ENCODE data around the gene ACTL8. TPM values are rescaled to one million over a fixed set of nuclear protein-coding genes. Genes with fewer than 3 reads are reported as not detected.
A peak's percentile ranks its signal among the peaks of the same experiment; 100 is the strongest.

ACTL8 gene
- total RNA-seq, 1 experiment from 2014 or later: 0.69 TPM

DNA sequence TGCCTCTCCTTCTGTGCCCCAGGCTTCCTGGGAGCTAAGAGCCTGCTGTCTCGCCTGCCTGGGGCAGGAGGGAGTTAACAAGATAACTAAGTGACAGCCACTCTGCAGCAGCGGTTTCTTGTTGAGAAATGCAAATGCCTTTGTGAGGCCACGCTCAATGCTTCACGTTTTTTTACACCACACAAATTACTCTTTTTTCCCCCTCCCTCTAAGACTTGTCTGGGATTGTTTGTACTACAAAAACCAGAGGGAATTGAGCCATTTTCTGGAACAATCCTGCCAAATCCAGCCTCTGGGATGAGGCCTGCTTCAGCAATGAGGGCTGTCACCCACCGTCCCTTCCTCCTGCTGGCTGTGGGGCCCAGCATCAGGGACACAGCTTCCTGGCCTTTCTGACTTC lies 119.6 kb downstream of the ACTL8 start:
- H3K27ac ChIP-seq (ENCODE audit: low read depth, low read length): no peak overlapping the region
- no peaks in the 10 kb centered on the region for H4K20me1 ChIP-seq (ENCODE audit: insufficient read depth)
- H3K27me3 ChIP-seq (ENCODE audit: insufficient read depth, low read length): no peaks in the 10 kb centered on the region
- no peaks in the 10 kb centered on the region for H3K79me2 ChIP-seq (ENCODE audit: insufficient read depth, low read length)
- BruUV-seq (replicated peaks): no TSS peak
- H3K4me2 ChIP-seq (ENCODE audit: low read length): peak overlapping the region; percentile 25
- DNase-seq (ENCODE audit: low read depth, low spot score) (no peak), ATAC-seq (0 out of 2 replicates have a peak, but pooled peaks have one; percentile 14)
- RAD21 ChIA-PET (ENCODE audit: low non-redundant PET in 1 of 2, low total read pairs in 2 of 2, uncharacterized antibody in 2 of 2, unreplicated experiment in 2 of 2): no interaction called here
- POLR2A ChIA-PET: no interaction called here
- no peak overlapping the region for H2AFZ ChIP-seq (ENCODE audit: low read depth, low read length, poor library complexity, severe bottlenecking)
- H3K9me2 ChIP-seq (ENCODE audit: insufficient read depth): no peaks in the 10 kb centered on the region
- H3K9me3 ChIP-seq (ENCODE audit: control insufficient read depth in 1 of 2, insufficient read depth in 1 of 2, low read depth in 1 of 2, low read length in 2 of 2): no peaks in the 10 kb centered on the region
- H3K4me3 ChIP-seq (replicated peaks in 1 of 2; ENCODE audit: low read depth in 1 of 2, low read length in 2 of 2): no peak overlapping the region
- CTCF ChIA-PET: interaction anchor here (1.0 kb wide), 1 partner anchor 701 kb away, joined by 3 read pairs; no protein-coding TSS in a partner anchor
- no peak overlapping the region for H3K9ac ChIP-seq (ENCODE audit: low read length)
- TF ChIP-seq ZNF274 (IDR thresholded peaks at IDR 0.05; ENCODE audit: low read depth, low read length): no peak
- TF ChIP-seq TCF7L2 (IDR thresholded peaks at IDR 0.05; ENCODE audit: borderline replicate concordance, extremely low read depth, insufficient read depth, insufficient read length): no peak
- no peak for TF ChIP-seq ZFX (IDR thresholded peaks at IDR 0.05)
- TF ChIP-seq, protein P1, sequence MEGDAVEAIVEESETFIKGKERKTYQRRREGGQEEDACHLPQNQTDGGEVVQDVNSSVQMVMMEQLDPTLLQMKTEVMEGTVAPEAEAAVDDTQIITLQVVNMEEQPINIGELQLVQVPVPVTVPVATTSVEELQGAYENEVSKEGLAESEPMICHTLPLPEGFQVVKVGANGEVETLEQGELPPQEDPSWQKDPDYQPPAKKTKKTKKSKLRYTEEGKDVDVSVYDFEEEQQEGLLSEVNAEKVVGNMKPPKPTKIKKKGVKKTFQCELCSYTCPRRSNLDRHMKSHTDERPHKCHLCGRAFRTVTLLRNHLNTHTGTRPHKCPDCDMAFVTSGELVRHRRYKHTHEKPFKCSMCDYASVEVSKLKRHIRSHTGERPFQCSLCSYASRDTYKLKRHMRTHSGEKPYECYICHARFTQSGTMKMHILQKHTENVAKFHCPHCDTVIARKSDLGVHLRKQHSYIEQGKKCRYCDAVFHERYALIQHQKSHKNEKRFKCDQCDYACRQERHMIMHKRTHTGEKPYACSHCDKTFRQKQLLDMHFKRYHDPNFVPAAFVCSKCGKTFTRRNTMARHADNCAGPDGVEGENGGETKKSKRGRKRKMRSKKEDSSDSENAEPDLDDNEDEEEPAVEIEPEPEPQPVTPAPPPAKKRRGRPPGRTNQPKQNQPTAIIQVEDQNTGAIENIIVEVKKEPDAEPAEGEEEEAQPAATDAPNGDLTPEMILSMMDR (IDR thresholded peaks at IDR 0.05 in 2 of 3, conservative IDR thresholded peaks at IDR 0.05 in 1 of 3; ENCODE audit: borderline replicate concordance in 1 of 3, insufficient read depth in 1 of 3, low read depth in 2 of 3, low read length in 2 of 3): no peak
- TF ChIP-seq ELF1 (IDR thresholded peaks at IDR 0.05; ENCODE audit: borderline replicate concordance, low read depth): no peak
- TF ChIP-seq, protein P2, sequence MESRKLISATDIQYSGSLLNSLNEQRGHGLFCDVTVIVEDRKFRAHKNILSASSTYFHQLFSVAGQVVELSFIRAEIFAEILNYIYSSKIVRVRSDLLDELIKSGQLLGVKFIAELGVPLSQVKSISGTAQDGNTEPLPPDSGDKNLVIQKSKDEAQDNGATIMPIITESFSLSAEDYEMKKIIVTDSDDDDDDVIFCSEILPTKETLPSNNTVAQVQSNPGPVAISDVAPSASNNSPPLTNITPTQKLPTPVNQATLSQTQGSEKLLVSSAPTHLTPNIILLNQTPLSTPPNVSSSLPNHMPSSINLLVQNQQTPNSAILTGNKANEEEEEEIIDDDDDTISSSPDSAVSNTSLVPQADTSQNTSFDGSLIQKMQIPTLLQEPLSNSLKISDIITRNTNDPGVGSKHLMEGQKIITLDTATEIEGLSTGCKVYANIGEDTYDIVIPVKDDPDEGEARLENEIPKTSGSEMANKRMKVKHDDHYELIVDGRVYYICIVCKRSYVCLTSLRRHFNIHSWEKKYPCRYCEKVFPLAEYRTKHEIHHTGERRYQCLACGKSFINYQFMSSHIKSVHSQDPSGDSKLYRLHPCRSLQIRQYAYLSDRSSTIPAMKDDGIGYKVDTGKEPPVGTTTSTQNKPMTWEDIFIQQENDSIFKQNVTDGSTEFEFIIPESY (IDR thresholded peaks at IDR 0.05; ENCODE audit: extremely low read depth, insufficient replicate concordance, low read length): no peak
- TF ChIP-seq, protein P3, sequence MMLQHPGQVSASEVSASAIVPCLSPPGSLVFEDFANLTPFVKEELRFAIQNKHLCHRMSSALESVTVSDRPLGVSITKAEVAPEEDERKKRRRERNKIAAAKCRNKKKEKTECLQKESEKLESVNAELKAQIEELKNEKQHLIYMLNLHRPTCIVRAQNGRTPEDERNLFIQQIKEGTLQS (IDR thresholded peaks at IDR 0.05): no peak
- TF ChIP-seq, protein P4, sequence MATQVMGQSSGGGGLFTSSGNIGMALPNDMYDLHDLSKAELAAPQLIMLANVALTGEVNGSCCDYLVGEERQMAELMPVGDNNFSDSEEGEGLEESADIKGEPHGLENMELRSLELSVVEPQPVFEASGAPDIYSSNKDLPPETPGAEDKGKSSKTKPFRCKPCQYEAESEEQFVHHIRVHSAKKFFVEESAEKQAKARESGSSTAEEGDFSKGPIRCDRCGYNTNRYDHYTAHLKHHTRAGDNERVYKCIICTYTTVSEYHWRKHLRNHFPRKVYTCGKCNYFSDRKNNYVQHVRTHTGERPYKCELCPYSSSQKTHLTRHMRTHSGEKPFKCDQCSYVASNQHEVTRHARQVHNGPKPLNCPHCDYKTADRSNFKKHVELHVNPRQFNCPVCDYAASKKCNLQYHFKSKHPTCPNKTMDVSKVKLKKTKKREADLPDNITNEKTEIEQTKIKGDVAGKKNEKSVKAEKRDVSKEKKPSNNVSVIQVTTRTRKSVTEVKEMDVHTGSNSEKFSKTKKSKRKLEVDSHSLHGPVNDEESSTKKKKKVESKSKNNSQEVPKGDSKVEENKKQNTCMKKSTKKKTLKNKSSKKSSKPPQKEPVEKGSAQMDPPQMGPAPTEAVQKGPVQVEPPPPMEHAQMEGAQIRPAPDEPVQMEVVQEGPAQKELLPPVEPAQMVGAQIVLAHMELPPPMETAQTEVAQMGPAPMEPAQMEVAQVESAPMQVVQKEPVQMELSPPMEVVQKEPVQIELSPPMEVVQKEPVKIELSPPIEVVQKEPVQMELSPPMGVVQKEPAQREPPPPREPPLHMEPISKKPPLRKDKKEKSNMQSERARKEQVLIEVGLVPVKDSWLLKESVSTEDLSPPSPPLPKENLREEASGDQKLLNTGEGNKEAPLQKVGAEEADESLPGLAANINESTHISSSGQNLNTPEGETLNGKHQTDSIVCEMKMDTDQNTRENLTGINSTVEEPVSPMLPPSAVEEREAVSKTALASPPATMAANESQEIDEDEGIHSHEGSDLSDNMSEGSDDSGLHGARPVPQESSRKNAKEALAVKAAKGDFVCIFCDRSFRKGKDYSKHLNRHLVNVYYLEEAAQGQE (IDR thresholded peaks at IDR 0.05; ENCODE audit: low read depth): no peak
- no peak for TF ChIP-seq POLR2AphosphoS5 (IDR thresholded peaks at IDR 0.05; ENCODE audit: low read depth, low read length)
- TF ChIP-seq EZH2 (IDR thresholded peaks at IDR 0.05): no peak
- TF ChIP-seq EZH2phosphoT487 (IDR thresholded peaks at IDR 0.05; ENCODE audit: borderline replicate concordance): no peak
- no peak for TF ChIP-seq JUND (IDR thresholded peaks at IDR 0.05)
- no peak for TF ChIP-seq FOSL1 (IDR thresholded peaks at IDR 0.05; ENCODE audit: low read depth)
- TF ChIP-seq YY1 (IDR thresholded peaks at IDR 0.05; ENCODE audit: extremely low read depth, insufficient replicate concordance, low read depth, low read length): no peak
- TF ChIP-seq, protein P5, sequence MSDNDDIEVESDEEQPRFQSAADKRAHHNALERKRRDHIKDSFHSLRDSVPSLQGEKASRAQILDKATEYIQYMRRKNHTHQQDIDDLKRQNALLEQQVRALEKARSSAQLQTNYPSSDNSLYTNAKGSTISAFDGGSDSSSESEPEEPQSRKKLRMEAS (IDR thresholded peaks at IDR 0.05): no peak
- no peak for TF ChIP-seq RAD21 (IDR thresholded peaks at IDR 0.05; ENCODE audit: low read depth)
- intact Hi-C loops (cut with micrococcal nuclease): no loop called here
- no peaks in the 10 kb centered on the region for H3K36me3 ChIP-seq (ENCODE audit: control insufficient read depth in 1 of 2, insufficient read depth in 2 of 2, low read length in 2 of 2)
- peaks cover 0 to 24% of the 10 kb centered on the region in 2 experiments; a peak in 2 of 4 replicates for H3K4me1 ChIP-seq (ENCODE audit: control insufficient read depth in 1 of 2, insufficient read depth in 2 of 2, low read length in 2 of 2)
